Measurements from ENCODE around the gene CRYBG1.

CRYBG1 gene

DNA sequence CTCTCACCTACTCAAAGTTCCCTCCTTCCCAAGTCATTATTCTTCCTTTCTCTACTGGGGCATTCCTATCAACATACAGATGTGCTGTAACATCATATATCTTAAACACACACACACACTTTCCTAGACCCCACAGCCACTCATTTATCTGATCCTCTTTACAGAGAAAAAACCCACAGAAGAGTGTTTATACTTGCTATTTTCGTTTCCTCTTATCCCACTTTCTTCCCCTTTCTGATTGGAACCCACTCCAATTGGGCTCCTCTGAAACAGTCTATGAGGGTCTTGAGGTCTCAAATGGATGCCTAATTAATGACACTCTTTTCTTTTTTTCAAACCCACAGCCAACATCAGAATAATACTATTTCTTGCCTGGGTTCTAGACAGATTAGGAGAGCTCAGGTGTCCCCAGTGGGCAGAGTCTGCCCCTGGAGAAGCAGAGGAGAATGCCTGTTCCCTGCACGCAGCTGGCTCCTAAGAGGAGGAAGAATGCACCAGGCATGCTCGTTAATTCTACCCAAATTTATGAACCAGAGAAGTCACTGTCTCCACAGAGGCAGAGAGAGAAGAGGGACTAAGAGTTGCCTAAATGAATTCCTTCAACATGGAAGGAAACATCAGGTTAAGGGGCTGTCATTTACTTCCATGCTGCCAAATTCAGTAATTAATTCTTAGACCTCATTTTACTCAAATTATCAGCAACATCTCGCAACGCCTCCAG is 65.9 kb downstream of the CRYBG1 start:
- DNase-seq (ENCODE audit: low read depth in 2 of 2), result no peak

DNA sequence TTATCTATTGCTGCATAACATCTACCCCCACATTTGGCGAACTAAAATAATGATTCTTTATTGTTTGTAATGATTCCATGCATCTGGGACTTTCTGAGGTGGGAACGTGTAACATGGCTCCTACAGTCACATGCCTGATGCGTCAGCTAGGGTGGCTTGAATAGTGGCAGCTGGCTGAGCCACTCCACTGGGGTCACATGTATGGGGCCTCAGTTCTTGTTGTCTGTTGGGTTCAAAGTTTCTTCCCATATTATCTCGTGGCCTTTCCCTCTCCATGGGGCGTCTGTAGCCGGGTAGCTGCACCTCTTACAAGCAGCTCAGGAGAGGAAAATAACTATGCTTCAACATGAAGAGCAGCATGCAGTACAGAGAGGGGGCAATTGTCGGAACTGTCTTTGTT is 69.9 kb downstream of the CRYBG1 start:
- DNase-seq (ENCODE audit: low read depth in 2 of 2), result no peak

DNA sequence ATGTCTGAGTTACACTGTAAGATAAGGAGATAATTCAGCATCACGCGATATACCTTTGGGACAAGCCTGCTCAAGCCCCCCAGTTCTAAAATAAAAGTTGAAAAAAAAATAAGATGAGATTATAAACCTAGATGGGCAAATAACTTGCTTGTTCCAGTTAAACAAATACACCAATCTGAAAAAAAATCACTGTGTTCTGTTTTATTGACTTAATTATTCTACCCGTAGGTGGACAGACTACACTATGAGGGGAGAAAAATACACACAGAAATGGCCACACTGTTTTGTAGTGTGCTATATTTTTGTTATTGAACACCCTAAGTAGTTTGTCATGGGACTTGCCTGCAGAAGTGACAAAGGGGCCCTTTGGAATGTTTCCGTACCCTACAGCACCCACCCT is 70.9 kb downstream of the CRYBG1 start:
- no peak for DNase-seq (ENCODE audit: low read depth in 2 of 2)

DNA sequence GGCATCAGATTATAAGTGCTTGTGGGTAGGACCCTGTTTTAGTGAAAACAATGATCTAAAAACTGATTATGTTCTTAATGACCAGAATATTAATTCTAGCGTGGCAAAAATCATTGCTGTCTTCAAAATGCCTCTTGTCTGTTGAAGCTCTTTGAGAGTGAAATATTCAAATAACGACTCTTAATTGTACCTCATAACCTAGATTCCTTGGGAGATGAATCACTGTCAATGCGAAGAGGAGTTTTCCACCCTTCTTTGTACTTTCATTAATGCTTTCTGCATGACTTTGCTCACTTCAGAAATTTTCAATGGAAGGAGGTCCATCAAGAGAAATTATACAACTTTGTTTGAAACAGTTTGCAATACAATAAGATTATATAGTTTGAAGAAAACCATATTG is 71.5 kb downstream of the CRYBG1 start:
- no peak for DNase-seq (ENCODE audit: low read depth in 2 of 2)

DNA sequence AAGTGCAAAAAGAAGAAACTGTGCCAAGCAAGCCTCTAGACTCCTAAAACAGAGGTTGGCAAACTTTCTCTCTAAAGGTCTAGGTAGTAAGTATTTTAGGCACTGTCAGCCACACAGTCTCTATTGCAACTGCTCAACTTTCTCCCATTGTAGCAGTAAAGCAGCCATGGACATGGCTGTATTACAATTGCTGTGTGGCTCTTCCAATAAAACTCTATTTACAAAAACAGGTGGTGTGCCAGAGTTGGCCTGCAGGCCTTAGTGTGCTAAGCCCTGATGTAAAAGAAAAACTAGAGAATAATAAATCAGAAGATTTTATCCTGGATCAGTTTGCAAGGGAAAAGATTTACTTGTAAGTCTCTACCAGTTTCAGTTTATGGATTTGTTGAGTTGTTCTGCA is 74.0 kb downstream of the CRYBG1 start:
- DNase-seq (ENCODE audit: low read depth in 2 of 2), result no peak

DNA sequence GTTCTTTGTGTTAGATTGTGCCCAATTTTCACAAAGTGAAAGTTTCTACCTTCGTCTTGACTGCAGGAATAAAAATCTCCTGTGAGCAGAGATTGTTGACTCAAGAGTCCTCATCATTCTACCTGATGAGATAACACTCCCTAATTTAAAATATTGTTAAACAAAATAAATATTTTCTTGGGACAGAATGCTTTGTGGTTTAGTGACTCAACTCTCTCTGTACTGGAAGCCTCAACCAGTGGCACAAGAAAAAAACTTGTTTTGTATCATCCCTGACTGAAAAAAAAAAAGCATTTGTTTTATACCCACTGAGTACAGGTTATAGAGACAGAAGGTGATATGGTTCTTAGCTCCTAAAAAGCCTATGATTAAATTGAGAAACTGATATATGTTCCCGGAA is 78.9 kb downstream of the CRYBG1 start:
- no peak for DNase-seq (ENCODE audit: low read depth in 2 of 2)

DNA sequence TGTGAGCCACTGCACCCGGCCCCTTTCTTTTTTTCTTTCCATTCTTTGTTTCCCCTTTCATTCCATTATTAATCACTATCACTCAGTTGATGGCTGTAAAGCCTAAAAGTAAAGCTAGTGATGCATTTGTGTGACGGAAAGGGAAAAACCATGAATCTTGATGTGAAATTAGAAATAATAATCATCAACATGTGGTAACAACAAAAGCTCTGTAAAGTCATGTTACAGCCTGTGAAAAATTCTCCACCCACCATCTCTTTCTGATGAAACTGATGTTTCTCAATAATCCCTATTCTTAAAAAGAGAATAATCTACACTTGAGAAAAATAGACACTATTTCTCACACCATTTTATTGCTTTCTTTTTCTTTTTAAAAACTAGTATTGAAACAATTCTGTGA is 80.0 kb downstream of the CRYBG1 start:
- DNase-seq (ENCODE audit: low read depth in 2 of 2), result no peak

DNA sequence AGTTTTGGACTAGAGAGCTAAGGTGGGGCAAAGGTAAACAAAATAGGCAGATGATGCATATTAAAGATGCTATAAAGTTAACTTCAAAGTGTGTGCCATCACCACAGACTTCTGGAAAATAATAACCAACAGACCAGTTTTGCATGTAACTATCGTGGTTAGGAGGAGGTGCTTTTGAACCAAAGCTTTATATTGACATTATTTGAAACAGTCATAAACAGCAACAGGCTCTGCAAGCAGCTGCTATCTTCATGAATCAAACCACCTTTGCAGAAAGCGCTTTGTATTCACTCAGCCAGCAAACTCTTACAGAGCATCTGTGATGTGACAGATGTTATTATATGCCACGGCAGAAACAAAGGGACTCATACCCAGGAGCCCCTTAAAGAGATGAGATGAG is 81.9 kb downstream of the CRYBG1 start:
- DNase-seq (ENCODE audit: low read depth in 2 of 2), result no peak

DNA sequence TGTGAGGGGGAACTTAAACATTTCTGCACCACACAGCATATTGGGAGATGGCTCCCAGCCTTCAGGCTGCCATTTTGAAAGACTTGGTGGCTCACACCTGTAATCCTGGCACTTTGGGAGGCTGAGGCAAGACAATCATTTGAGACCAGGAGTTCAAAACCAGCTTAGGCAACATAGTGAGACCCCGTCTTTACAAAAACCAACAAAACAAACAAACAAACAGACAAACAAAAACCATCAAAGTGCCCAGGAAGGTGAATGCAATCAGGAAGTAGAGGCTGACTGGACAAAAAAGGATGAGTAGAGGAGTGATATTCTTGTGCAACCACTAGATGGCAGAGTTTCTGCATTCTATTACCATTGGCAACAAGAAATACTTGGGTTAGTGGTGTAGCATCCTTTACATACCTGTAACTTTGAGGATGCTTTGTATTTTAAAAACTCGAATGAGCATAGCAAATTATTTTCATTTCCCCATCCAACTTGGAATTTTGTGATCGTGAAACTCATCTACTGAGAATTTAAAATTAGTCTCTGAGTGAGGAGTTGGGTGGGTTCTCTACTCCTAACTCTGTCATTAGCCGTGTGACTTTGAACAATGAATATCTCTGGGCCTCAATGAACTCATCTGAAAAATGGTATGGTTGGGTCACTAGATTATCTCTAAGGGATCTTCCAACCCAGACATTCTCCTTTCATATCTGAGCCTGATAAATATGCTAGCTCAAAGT is 84.4 kb downstream of the CRYBG1 start:
- no peak for DNase-seq (ENCODE audit: low read depth in 2 of 2)

DNA sequence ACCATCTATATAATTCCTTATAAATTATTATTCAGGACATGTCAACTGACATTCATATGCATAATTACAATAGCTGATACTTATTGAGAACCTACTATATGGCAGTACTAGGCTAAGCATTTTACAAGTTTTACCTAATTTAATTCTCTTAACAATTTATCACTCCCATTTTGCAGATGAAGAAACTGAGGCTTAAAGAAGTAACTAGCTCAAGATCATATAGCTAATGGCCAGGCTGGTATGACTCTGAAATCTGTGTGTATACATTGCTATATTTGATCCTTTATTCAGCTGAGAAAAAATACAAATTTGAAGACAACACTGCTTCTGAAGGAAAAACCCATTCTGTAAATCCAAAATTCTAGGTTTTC is 85.0 kb downstream of the CRYBG1 start:
- DNase-seq (ENCODE audit: low read depth in 2 of 2), result no peak

DNA sequence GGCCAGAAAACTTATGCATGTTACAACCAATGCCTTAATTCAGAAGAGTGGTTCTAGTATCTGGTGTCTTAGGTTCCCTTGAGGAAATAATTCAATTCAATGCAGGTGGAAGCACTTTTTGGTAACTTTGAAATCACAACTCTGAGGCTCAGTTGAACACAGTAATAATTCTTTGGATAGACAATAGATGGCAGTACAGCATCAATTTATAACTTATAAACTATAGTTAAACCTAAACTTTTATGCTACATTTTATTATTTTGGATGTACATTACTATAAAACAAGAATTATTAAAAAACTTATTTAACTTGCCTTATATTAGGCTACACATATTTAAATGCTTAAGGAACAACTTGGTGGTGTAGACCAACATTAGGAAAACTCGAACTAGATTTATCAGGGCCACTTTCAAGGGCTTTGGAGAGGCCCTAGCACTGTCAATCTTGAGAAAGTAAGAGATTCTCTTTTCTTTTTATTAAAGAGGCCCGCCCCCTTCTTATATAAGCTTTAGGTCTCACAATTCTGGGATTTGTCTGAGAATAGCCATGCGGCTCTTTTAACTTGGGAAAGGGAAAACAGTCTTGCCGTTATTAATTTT is 85.9 kb downstream of the CRYBG1 start:
- DNase-seq (ENCODE audit: low read depth in 2 of 2), result no peak

DNA sequence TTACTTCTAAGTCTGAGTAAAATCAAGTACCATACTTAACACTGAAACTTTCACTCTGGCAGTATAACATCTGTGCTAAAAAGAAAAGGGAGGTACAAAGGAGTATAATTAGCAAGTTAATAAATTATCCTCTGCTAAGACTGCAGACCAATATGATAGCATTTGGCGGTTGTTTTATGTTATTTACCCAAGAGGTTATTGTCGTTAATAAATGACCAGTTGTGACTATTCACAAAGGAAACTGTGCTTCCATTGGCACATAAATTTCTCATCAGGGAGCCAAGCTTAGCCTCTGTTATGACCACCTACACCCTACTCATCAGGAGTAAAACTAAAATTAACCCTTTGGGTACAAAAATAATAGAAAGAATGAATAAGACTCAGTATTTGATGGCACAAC is 86.5 kb downstream of the CRYBG1 start:
- no peak for DNase-seq (ENCODE audit: low read depth in 2 of 2)

DNA sequence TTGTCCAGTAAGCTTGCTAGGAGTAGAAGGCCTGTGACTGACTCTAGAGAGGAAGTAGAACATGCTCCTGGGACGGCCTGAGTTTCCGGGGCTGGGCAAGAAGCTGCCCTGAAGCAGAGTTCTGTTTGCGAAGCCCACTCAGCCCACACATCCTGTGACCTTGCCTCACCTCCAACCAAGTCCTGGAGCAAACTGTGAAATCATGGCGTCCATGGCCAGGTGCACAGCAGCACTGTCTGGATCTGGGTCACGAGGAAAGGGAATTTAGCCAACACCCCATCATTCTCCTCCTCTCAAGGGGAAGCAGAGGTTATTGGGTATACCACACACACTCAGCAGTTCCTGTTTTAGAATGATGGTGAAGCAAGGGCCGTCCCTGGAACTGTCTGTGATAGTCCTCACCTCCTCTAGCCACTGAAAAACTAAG is 87.5 kb downstream of the CRYBG1 start:
- no peak for DNase-seq (ENCODE audit: low read depth in 2 of 2)

DNA sequence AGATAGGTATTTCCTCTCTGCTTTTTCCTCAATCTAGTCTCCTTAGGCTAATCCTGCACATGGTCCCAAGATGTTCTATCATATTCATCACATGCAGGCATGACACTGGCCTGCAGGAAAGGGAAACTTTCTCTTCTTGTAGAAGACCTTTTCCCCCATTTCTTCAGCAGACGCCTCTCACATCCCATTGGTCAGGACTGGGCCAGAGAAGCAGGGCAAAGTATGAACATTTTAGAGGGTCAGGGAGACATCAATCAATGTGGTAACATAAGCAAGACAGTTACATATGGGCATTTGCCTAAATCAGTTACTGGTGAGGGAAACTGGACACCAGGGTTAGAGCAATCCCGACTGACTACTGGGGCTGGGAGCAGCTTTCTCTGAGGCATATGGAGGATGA is 90.1 kb downstream of the CRYBG1 start:
- DNase-seq (ENCODE audit: low read depth in 2 of 2), result no peak

DNA sequence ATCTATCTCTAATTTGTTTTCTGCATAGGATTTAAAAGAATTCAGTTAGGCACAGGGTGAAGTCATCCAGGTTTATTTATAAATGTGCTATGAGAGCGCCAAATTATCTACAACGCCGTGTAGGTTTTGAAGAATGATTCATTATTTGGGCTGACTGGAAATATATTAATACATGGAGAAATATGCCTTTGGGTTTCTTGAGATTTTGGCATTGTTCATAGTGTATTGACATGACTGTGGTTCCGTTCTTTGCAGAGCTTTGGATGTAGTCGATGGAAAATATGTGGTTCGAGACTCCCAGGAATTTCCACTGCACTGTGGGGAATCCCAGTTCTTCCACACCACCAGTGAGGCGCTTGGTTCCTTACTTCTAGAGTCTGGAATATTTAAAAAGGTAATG is 90.9 kb downstream of the CRYBG1 start:
- no peak for DNase-seq (ENCODE audit: low read depth in 2 of 2)

DNA sequence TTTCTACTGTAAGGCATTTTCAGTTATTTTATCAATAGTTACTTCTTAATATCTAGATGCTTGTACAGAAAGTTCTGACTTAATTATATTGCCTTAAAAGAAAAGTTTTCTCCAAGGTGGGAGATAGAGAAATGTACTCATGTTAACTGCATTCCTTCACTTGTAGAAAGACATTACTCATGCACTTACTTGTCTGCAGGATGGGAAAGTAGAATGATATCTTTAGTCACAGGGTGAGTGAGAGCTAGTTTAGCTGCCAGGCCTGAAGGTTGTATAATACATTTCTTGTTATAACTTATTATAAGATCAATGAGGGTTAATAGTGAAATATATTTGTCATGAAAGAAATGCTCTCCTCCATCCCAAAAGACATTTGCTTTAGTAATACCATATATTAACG is 92.1 kb downstream of the CRYBG1 start:
- DNase-seq (ENCODE audit: low read depth in 2 of 2), result no peak

DNA sequence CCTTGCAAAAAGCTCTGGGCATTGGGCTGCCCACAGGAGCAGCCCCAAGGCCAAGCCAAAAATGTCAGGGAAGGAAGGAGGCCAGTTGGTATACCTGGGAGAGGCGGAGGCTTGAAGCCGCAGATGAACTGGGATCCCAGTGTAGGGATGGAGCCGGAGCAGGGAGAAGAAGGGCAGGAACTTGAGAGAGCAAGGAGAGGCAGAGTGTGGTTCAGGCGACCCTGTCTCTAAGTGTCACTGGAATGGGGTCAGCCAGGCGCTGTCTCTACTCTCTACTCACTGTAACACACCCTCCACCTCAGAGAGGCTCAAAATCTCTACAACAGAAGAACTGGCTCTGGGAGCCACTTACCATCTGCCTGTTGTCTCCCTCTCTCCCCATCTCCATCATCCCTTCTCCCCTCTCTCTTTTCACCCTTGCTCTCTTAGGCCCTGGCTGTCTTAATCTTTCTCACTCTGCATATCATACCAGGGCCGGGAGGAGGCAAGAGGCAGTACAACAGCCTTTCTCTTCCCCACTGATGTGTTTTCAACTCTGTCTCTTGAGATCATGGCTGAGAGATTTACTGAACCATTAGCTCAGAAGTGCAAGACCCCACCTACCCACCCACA is 93.3 kb downstream of the CRYBG1 start:
- DNase-seq (ENCODE audit: low read depth in 2 of 2), result no peak

DNA sequence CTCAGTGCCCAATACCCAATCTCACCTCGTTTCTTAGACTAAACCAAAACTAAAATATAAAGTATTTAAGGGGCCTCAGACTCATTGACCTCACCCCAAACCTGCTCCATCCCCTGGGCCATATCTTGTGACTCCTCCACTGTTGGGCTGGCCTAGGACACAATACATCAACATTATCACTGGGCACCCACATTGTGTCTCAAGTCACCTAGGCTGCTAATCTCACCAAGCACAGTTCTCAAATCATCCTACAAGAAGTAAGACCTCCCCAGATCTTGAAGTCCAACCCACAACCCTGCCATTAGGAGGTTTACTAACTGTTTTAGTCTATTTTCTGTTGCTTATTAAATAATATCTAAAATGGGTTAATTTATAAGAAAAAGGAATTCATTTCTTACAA is 96.2 kb downstream of the CRYBG1 start:
- DNase-seq (ENCODE audit: low read depth in 2 of 2), result no peak

DNA sequence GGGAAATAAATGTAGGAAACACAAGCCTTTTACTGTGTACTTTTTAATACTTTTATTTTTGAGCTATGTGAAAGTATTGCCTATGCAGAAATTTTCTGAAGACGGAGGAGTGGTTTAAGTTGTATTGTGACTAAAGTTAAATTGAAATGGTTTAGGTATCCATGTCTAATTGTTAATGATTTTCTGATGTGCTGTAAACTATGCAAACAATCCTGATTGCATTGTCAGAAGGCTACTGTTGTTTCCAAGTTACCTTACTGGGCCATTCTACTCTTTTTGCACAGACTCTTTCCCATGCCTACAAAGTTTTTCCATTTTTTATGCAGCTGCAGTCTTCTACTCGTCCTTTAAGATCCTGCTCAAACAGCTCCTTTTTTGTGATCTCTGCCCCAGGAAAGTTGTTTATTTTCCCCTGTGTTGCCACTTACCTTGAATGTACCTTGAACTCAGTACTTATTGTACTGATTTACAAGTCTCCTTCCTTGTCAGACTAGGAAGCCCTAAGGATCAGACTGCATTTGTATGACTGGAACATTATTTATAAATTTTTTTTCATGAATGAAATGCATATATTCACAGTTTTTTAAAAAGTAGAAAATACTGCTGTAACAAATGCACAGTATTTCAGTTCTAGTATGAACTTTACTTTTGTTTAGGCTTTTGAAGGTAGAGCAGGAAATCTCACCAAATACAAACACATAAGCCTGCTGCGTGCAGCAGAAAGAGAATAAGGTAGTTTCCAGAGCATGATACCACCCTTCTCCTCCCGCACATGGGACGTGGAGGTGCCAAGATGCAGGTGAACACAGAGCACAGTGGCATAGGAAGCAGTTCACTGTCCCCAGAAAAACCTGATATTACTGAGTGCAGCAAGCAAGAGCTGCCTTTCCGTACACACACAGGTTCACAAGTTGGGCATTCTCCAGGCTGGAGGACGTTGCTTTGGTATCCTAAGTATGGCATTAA is 97.8 kb downstream of the CRYBG1 start:
- DNase-seq (ENCODE audit: low read depth in 2 of 2), result no peak

DNA sequence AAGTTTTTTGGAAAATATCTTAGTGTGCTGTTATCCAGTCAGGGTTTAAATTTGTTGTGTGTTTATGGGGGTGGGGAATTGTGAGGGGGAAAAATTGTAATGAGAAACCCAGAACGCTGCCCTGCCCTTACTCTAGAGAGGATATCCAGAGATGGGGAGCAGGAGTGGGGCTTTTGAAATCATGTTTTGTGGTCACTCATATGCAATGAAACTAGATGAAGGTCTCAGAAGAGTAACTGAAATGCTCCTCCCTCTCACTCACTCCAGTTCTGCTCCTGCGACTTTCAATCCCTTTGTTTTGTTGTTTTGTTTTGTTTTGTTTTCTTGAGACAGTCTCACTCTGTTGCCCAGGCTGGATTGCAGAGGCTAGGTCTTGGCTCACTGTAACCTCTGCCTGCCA is 100.0 kb downstream of the CRYBG1 start:
- DNase-seq (ENCODE audit: low read depth in 2 of 2), result no peak

DNA sequence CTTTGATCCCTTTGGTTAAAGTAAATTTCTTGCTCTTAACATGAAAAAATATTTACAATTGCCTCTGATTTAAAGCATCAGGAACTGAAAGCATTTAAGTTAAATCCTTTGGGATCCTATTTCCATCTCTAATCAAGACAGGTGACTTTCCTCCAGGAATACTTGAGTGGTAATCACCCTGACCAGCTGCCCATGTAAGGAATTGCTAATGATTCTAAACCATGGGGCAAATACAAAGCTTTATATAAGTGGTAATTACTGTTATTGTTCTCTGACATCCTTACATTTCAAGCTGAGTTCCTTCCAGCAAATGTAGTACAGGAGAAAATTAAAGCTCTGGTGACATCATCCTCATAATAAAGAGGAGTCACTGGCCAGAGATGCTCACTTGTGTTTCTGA is 100.6 kb downstream of the CRYBG1 start:
- DNase-seq (ENCODE audit: low read depth in 2 of 2), result no peak

All from stimulated activated CD4-positive, alpha-beta T cell treated with anti-CD3 and anti-CD28 coated beads, Interleukin-4, amount 100 ng/mL, for 48 hours (primary cell).